Thoracic aorta endothelial cell (primary cell): ENCODE results near the gene ETDC. TPM values are rescaled to one million over a fixed set of nuclear protein-coding genes. Genes with fewer than 3 reads are reported as not detected.

Experiments
- total RNA-seq: library from RNA; depleted of rRNA; stranded (reverse); fragments of >200 nt; gene quantifications from 2 replicates; pipeline ENCODE4 v1.2.3, GENCODE V29; 2012

The ETDC gene
- total RNA-seq: not detected in 2 replicates

GRCh38 chrX:135309430-135309923, at the start of gene ETDC:
ETDC (plus strand) TSS chrX:135309480; CDS start chrX:135309480, 0 bp downstream.

Other genes starting within 250 kb of the ETDC start
- under 0.01 and 0.22 TPM in 2 replicates for gene SMIM10L2B, start 210.8 kb upstream of the ETDC start, total RNA-seq
- gene ETDB, start 189.0 kb upstream of the ETDC start, total RNA-seq: not detected in 2 replicates
- not detected in 2 replicates for gene CT55, start 138.1 kb upstream of the ETDC start, total RNA-seq
- not detected in 2 replicates for gene ETDA, start 57.4 kb upstream of the ETDC start, total RNA-seq
- 8.2 and 8.6 TPM in 2 replicates for gene ZNF75D, start 34.6 kb downstream of the ETDC start, total RNA-seq
- 13.8 and 15.1 TPM in 2 replicates for gene ZNF449, start 35.3 kb downstream of the ETDC start, total RNA-seq
- gene SMIM10L2A, start 112.5 kb downstream of the ETDC start, total RNA-seq: 0.29 and 0.53 TPM in 2 replicates
- gene INTS6L, start 211.2 kb downstream of the ETDC start, total RNA-seq: 4.7 and 5.1 TPM in 2 replicates